GM18511 (cell line): ENCODE results near the gene MPDZ.

ENCODE experiments used
- ATAC-seq: cut with Tn5 transposase; IDR thresholded peaks from one replicate; pipeline ENCODE4 v1.9.1; 2021; ENCODE audit warnings: mild to moderate bottlenecking, moderate library complexity; ENCODE audit not compliant: unreplicated experiment

The MPDZ gene

DNA sequence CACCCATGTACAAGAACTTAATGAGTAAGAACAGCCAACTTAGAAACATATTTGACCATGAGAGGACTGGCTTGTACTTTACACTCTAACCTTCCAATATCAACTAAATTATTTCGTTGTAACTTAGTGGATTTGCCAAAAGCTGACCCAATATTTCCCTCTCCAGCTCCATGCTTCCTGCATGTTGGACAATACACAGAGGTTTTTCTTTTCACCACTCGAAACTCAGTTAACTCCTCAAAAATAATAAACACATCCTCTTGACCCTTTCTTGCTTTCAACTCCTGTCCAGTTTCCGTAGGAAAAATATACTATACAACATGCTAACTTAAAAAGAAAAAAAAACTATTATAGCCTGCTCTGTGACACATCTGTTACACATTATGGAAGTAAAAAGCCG, 188.9 kb downstream of the MPDZ start:
- no peak for ATAC-seq

DNA sequence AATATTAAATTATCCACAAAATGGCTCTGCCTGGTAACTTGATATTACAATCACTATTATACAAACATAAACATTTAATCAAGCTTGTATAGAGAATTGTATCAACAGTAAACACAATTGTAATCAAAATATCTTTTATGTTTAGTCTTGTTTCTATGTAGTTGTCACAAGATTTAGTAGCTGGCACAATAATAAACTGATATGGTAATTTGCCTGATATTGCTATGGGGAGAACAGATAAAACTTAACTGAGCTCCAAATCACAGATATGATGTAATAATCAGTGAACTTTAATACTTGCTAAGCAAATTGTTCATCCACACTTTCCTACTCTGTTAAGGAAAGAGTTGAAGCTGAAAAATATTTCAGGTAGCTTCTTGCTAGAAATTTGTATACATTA, 189.8 kb downstream of the MPDZ start:
- no peak for ATAC-seq

DNA sequence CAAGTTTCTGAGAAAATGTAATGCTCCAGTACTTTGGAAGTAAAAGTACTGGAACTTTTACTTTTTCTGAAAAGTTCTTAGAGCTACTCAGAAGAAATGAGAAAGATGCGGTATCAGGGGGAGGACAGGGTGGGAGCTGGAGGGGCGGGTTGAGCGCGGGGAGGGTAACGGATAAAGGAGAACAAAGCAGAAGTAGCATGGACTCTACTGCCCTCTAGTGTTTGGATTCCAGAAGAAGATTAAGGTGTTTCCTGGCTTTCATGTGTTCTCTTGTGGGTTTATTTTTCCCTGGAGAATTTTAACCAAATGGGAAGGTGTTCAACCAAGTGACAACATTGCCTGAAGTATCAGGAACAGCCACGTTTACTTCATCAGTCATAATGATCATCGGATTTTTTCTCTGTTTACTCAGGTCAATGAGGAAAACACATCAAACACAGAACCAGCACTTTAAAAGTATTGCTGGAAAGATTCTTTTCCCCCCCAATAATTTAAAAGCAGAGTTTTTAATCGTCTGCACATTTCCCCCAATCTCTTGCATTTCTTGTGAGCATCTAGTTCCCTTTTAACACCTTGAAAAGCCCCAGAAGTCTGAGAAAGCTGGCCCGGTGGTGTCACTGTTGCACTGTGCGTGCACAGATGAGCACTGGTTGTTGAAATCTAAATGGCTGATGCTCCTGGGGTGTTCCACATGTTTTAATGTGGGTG, 190.6 kb downstream of the MPDZ start:
- no peak for ATAC-seq

DNA sequence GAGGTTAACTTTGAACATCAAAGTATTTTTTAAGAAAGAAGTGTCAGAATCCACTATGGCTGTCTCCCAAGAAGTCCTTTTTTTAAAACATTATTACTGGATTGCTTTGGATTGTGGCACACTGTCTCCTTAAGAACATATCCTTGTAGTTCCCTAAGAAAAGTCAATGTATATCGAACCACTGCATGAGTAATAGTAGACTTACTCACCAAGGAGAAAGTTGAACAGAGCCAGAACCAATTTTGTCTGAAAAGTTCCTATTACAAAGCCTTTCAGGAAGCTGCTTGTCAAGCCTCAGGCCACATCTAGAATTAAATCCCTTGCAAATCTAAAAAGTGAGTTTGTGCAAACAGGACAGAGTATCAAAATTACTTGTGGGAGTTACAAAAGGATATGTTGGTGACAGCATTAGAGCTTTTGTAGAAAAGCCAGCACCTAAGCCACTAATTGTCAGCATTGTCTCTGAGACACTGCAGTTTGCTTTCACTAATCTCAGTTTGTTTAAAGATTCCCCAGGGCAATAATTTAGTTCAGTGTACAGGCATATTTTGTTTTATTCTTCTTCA, 195.4 kb downstream of the MPDZ start:
- no peak for ATAC-seq

DNA sequence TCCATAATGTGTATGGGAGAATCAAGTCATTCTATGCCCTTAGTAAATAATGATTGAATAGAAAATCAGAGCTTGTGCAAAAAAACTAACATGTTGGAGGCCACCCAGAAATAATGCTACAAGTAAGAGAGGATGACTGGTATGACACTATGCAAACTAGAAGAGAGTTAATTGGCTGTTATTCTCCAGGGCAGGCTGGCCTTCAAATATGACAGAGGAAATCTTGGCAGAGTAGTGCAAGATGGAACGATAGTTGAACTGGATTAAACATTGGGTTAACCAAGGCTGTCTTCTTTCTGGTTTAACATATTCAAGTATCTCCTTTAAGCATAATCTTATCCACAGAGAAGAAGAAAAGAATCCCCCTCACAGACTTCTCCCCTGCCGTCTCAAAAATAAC, 196.1 kb downstream of the MPDZ start:
- ATAC-seq: no peak

DNA sequence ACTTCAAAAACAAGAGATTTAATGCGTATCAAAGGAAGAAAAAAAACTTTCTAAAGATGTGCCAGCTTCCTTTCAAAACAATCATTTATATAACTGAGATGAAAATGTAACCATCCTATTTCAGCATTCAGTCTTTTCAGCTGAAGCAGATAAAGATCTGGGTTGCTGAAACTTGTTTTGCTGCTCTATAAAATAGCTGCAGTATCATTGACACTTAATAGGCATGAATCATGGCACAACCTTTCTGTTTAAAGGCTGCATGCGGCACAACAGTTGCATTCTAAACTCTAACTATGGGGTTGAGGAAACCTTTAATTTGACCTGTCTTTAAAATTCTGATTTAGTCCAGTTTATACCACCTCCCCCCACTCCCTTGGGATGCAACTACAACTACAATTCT, 196.7 kb downstream of the MPDZ start:
- ATAC-seq: no peak

DNA sequence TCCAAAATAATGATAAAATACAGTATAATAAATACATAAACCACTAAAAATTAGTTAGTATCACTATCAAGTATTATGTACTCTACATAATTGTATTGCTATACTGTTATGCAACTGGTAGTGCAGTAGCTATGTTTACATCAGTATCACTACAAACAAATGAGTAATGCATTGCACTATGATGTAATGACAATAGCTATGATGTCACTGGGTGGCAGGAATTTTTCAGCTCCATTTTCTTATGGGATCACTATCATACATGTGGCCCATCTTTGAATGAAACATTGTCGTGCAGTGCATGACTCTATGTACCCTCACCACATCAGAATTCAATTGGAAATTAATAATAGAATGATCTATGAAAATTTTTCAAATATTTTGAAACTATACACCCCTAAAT, 201.3 kb downstream of the MPDZ start:
- ATAC-seq: no peak

DNA sequence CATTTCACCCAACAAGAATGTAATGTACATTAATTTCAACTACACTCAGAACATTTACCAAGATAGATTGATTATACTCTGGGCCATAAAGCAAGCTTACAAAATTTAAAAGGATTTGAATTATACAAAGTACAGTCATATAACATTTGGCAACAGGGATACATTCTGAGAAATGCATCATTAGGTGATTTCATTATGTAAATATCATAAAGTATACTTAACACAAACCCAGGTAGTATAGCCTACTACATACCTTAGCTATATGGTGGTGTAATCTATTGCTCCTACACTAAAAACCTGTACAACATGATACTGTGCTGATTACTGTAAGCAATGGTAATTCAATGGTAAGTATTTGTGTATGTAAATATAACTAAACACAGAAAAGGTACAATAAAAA, 202.9 kb downstream of the MPDZ start:
- ATAC-seq: no peak

DNA sequence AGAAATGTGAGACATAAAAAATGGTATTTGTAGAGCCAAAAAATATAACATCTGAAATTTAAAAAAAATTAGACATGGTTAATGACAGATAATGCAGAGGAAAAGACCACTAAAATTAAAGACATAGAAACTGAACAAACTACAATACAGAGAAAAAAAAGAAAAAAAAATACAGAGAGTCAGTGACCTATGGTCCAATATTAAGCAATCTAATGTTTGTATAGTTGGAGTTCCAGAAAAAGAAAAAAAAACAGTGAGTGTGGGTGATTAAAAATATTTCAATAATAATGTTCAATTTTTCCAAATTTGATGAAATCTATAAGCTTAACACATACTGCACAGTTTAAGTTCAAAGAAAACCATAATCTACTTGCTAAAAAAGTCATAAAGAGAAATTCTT, 207.6 kb downstream of the MPDZ start:
- no peak for ATAC-seq

DNA sequence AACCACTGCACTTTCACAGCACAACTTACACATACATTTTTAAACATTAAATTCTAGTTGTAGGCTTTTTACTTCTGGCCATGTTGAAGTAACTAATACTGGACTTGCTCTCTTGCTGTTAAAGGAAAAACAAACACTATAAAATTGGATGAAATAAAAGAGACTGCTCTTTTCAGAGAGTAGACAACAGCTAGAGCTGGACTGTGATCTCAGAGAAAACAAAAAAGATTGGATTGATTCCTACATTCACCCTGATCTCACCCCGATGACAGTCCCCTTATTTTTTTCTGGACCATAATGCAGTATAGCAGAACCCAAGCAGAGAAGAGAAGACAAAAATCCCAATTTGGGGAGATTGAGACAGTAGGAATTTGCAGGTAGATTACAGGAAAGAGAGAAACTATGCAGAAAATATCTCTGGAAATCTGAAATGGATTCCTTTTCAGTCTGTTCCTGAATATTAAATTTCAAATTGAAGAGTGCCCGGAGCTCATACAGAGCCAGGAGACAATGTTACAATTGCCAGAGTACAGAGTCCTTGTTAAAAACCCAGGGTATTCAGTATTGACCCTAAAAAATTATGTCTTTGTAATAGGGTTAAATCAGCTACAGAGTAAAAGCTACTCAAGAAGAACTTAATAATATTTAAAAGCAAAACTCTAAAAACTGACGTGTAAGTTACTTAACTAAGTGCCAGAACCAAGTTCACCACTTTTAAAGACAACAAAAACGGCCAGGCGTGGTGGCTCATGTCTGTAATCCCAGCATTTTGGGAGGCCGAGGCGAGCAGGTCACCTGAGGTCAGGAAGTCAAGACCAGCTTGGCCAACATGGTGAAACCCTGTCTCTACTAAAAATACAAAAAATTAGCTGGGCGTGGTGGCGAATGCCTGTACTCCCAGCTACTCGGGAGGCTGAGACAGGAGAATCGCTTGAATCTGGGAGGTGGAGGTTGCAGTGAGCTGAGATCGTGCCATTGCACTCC, 208.6 kb downstream of the MPDZ start:
- ATAC-seq: no peak

DNA sequence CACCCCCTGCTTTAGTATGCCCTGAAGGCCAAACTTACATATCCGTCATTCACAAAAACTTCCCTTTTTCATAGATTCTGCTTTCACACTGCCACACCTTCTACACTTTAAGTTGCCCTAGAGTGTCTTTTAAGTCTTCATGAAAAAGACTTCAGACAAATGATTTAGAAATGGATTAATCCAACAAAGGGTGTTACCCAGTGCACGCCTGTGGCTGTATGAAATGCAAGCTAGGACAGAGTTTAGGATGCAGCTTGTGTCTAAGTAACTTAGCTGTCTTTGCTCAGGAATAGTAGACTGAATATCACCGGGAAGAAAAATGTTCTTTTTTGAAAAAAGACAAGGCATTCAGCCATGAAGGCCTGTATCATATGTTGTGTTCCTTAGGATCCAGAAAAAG, 210.0 kb downstream of the MPDZ start:
- no peak for ATAC-seq

DNA sequence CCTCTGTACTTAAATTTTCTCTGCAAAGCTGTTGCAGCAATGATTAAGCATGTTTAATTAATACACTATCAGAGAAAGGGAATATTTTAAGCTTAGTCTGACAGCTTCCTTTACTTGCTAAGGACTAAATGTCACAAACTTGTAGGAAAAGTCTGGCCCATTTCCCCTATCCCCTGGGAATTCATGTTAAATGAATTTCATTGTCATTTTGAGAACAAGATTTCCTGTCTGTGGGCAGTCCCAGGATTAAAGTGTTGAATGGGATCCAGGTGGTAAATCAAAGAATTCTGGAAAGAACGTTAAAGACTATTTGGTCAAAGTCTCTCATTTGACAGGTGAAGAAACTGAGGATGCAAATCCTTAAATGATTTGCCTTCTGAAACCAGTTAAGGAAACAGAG, 214.8 kb downstream of the MPDZ start:
- ATAC-seq: no peak

DNA sequence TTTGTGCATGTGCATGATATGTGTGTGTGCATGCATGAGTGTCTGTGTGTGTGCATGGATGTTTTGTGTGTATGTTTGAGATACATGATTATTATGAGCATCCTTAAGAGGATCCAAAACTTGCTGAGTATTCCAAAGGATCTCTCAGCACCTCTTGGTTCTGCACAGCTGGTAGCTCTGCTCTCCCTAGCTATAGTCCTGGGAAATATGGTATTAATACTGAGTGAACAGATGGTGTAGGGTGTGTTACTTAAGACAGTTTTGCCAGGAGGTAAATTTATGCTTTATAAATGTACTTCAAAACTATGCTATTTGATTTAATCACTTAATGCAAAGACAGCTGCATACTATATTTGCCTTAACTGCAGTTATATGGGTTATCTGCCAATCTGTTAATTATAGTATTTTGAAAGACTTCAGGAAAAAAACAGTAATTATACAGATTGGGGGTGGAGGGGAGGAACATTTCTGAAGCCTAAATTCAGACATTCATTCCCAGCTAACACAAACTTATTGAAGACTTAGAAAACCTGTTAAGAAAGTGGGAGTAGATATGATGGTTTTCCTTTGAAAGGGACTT, 215.5 kb downstream of the MPDZ start:
- ATAC-seq: no peak

DNA sequence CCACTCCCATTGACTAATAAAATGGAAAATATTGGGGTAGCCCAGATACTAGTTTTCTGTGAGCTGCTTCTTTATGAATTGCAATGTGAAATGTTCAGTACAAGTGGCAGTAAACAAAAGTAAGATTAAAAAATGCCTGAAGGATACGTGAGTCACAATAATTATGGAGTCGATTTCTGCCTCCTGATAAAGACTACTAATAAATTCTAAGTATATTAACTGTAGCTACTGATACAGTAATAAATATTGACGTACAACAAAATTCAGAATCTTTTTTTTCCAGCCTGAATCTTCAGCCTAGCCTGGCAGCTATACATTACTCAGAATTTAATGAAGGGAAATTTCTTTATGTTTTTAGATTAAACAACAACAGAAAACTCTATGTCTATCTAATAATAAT, 218.1 kb downstream of the MPDZ start:
- no peak for ATAC-seq
